Measurements from ENCODE around the gene MAS1. TPM values are rescaled to one million over a fixed set of nuclear protein-coding genes. Genes with fewer than 3 reads are reported as not detected.
"Not testable (repeated sequence)": the region's sequence is repeated elsewhere in the genome, so short reads cannot be mapped to it uniquely, and the experiment has no call there.

The MAS1 gene
- total RNA-seq, 1 donor from 2014 or later = not detected

DNA sequence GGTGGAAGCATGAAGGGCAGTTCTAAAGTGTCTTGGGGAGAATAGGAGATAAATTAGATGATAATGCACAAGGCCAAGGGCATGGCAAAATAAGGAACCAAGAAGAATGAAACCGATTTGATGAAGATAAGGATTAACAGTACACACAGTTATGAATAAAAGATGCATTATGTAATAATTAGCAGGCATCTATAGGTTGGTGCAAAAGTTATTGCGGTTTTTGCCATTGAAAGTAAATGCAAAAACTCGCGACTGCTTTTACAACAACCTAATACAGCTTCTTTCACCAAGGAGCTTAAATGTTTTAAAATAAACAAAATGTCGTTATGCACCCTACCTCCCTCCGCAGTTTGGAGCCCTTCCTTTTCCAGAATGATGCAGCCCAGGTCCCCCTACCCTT lies 29.0 kb downstream of the MAS1 start:
- Histone ChIP-seq H3K27me3 (ENCODE audit: control insufficient read depth, insufficient read depth, low read length) (no peaks in the 10 kb centered on the region), H3K4me3 (ENCODE audit: low read depth, low read length) (no peak overlapping the region), H3K36me3 (ENCODE audit: control insufficient read depth, insufficient read depth, low read length) (no peaks in the 10 kb centered on the region)
- TF ChIP-seq CTCF (IDR thresholded peaks at IDR 0.05; ENCODE audit: insufficient read depth, low read length, severe bottlenecking) = no peak
- DNase-seq (ENCODE audit: low read depth) = no peak
- no peak for FAIRE-seq

DNA sequence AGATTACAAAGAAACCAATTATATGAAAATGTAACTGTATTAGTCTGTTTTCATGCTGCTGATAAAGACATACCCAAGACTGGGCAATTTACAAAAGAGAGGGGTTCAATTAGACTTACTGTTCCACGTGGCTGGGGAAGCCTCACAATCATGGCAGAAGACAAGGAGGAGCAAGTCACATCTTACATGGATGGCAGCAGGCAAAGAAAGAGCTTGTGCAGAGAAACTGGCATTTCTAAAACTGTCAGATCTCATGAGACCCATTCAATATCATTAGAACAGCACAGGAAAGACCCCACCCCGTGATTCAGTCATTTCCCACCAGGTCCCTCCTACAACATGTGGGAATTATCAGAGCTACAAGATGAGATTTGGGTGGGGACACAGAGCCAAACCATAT lies 33.4 kb downstream of the MAS1 start:
- DNase-seq (ENCODE audit: low read depth); H3K4me3 ChIP-seq (ENCODE audit: low read depth, low read length); H3K27me3 ChIP-seq (ENCODE audit: control insufficient read depth, insufficient read depth, low read length); H3K36me3 ChIP-seq (ENCODE audit: control insufficient read depth, insufficient read depth, low read length); FAIRE-seq: not testable (repeated sequence)

DNA sequence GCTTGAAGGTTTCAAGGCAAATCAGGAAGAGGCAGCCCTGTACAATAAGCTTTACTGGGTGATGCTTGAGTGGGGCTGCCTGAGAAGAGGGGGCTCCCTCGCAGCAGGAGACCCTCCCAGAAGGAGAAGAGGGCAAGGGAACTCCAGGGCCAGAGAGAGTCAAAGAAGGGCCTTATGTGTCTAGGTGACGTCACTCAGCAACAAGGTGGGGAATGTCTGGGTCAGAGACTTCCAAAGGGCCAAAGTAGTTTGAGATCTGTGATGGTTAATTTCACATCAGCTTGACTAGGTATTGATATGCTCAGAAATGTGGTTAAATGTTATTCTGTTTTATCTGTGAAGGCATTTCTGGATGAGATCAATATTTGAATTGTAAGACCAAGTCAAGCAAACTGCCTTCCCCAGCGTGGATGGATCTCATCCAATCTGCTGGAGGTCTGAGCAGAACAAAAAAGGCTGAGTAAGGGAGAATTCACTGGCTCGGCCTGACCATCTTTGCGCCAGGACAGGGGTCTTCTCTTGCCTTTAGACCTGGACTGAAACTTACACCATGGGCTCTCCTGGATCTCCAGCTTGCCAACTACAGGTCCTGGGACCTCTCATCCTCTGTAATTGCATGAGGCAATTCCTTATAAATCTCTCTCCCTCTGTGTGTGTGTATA lies 35.9 kb downstream of the MAS1 start:
- FAIRE-seq (no peak), DNase-seq (ENCODE audit: low read depth) (no peak)
- TF ChIP-seq CTCF (IDR thresholded peaks at IDR 0.05; ENCODE audit: insufficient read depth, low read length, severe bottlenecking) = no peak
- Histone ChIP-seq H3K27me3 (ENCODE audit: control insufficient read depth, insufficient read depth, low read length) (no peaks in the 10 kb centered on the region), H3K36me3 (ENCODE audit: control insufficient read depth, insufficient read depth, low read length) (no peaks in the 10 kb centered on the region), H3K4me3 (ENCODE audit: low read depth, low read length) (no peak overlapping the region)

- peaks cover 1% of the 10 kb centered on the region for H3K27me3 ChIP-seq (ENCODE audit: control insufficient read depth, insufficient read depth, low read length)
- TF ChIP-seq CTCF (IDR thresholded peaks at IDR 0.05; ENCODE audit: insufficient read depth, low read length, severe bottlenecking) = no peak
- no peak for FAIRE-seq
- H3K4me3 ChIP-seq (ENCODE audit: low read depth, low read length) = no peak overlapping the region
- no peaks in the 10 kb centered on the region for H3K36me3 ChIP-seq (ENCODE audit: control insufficient read depth, insufficient read depth, low read length)
- peak; percentile 8 for DNase-seq (ENCODE audit: low read depth)
Measured at GRCh38 chr6:159929819-159930218, 39.0 kb downstream of the MAS1 start.

- Histone ChIP-seq H3K4me3 (ENCODE audit: low read depth, low read length) (no peak overlapping the region), H3K27me3 (ENCODE audit: control insufficient read depth, insufficient read depth, low read length) (peaks cover 1% of the 10 kb centered on the region), H3K36me3 (ENCODE audit: control insufficient read depth, insufficient read depth, low read length) (no peaks in the 10 kb centered on the region)
- FAIRE-seq = no peak
- TF ChIP-seq CTCF (IDR thresholded peaks at IDR 0.05; ENCODE audit: insufficient read depth, low read length, severe bottlenecking) = no peak
- DNase-seq (ENCODE audit: low read depth) = no peak
Measured at GRCh38 chr6:159931112-159931511, 40.3 kb downstream of the MAS1 start.

DNA sequence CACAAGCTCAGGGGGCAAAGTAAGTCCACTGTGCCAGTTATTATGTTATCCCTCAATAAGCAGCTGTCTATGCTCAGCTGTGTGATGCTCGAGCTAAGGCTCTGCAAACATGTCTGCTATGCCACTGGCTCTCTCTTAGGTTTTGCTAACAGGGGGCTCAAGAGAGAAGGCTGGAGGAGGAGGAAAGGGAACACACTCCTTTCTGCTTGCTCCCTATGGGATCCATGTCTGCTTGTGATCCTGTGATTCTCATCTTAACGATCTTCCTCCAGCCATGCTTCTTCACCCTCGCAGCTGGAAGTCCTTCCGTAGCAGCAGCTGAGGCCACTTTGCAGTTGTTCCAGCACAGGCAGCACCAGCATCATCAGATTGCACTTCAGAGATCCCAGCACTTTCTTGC lies 41.1 kb downstream of the MAS1 start:
- Histone ChIP-seq H3K27me3 (ENCODE audit: control insufficient read depth, insufficient read depth, low read length) (peaks cover 1% of the 10 kb centered on the region), H3K36me3 (ENCODE audit: control insufficient read depth, insufficient read depth, low read length) (no peaks in the 10 kb centered on the region), H3K4me3 (ENCODE audit: low read depth, low read length) (no peak overlapping the region)
- TF ChIP-seq CTCF (IDR thresholded peaks at IDR 0.05; ENCODE audit: insufficient read depth, low read length, severe bottlenecking) = no peak
- DNase-seq (ENCODE audit: low read depth) (no peak), FAIRE-seq (no peak)

Measured in bronchial epithelial cell (primary cell).